K562 (cell line): ENCODE data around the gene CD46. TPM values are rescaled to one million over a fixed set of nuclear protein-coding genes. Genes with fewer than 3 reads are reported as not detected.

ENCODE experiments used
- ARID3B ChIP-seq: fragments of 250-450 bp; sonication (Bioruptor Pico); IDR thresholded peaks from 2 replicates; pipeline ENCODE4 v1.4.0; 2020; ENCODE audit warnings: borderline replicate concordance
- CGGBP1 ChIP-seq: fragments of 250-450 bp; sonication (Bioruptor Pico); IDR thresholded peaks from 2 replicates; pipeline ENCODE4 v1.9.0; 2021; ENCODE audit warnings: mild to moderate bottlenecking
- CREB5 ChIP-seq: fragments of 250-450 bp; sonication (Bioruptor Pico); IDR thresholded peaks from 2 replicates; pipeline ENCODE4 v1.5.0; 2020; ENCODE audit warnings: mild to moderate bottlenecking
- DACH1 ChIP-seq: fragments of 450-650 bp; IDR thresholded peaks from 2 replicates; pipeline ENCODE4 v1.6.1; 2018; ENCODE audit not compliant: partially characterized antibody
- E2F3 ChIP-seq: fragments of 250-450 bp; sonication (Bioruptor Pico); IDR thresholded peaks from 2 replicates; pipeline ENCODE4 v1.4.0; 2020; ENCODE audit warnings: mild to moderate bottlenecking
- ESRRA ChIP-seq: fragments of 450-650 bp; IDR thresholded peaks from 2 replicates; pipeline ENCODE4 v1.6.1; 2014; ENCODE audit warnings: low read depth, mild to moderate bottlenecking, moderate library complexity, borderline replicate concordance
- GATAD2B ChIP-seq: fragments of 450-650 bp; IDR thresholded peaks from 2 replicates; pipeline ENCODE4 v1.6.1; 2017; ENCODE audit warnings: mild to moderate bottlenecking, borderline replicate concordance
- IFI16 ChIP-seq: fragments of 250-450 bp; sonication (Bioruptor Pico); IDR thresholded peaks from 2 replicates; pipeline ENCODE4 v2.1.2; 2022; ENCODE audit warnings: mild to moderate bottlenecking, inconsistent platforms
- MECOM ChIP-seq: fragments of 250-450 bp; sonication (Bioruptor Pico); IDR thresholded peaks from 2 replicates; pipeline ENCODE4 v1.8.0; 2022; ENCODE audit warnings: inconsistent platforms
- MTA1 ChIP-seq: fragments of 450-650 bp; IDR thresholded peaks from 2 replicates; pipeline ENCODE4 v1.6.1; 2017; ENCODE audit warnings: borderline replicate concordance
- NBN ChIP-seq: fragments of 450-650 bp; IDR thresholded peaks from 2 replicates; pipeline ENCODE4 v1.6.1; 2016; ENCODE audit warnings: low read depth, mild to moderate bottlenecking
- OTX1 ChIP-seq: fragments of 450-650 bp; formaldehyde crosslinking; IDR thresholded peaks from 2 replicates; pipeline ENCODE4 v1.4.0; 2022; ENCODE audit warnings: mild to moderate bottlenecking
- PTBP1 ChIP-seq: fragments of 200-400 bp; formaldehyde crosslinking; IDR thresholded peaks from 2 replicates; pipeline ENCODE4 v1.6.1; 2017; ENCODE audit warnings: low read depth, low read length
- RBM17 ChIP-seq: fragments of 200-400 bp; formaldehyde crosslinking; IDR thresholded peaks from 2 replicates; pipeline ENCODE4 v1.6.1; 2017; ENCODE audit warnings: low read depth, mild to moderate bottlenecking, low read length, borderline replicate concordance
- RBM25 ChIP-seq: fragments of 200-400 bp; formaldehyde crosslinking; IDR thresholded peaks from 2 replicates; pipeline ENCODE4 v1.6.1; 2018; ENCODE audit warnings: low read length, low read depth, moderate library complexity; ENCODE audit not compliant: severe bottlenecking
- RHOXF2B ChIP-seq: fragments of 250-450 bp; sonication (Bioruptor Pico); conservative IDR thresholded peaks from 2 replicates; pipeline ENCODE4 v1.5.1; 2021
- SMAD1 ChIP-seq: fragments of 150-350 bp; IDR thresholded peaks from 2 replicates; pipeline ENCODE4 v1.6.1; 2014; ENCODE audit warnings: low read length, low read depth; ENCODE audit not compliant: partially characterized antibody
- SOX6 ChIP-seq: fragments of 450-650 bp; IDR thresholded peaks from 2 replicates; pipeline ENCODE4 v1.6.1; 2014; ENCODE audit warnings: mild to moderate bottlenecking
- TCFL5 ChIP-seq: fragments of 250-450 bp; sonication (Bioruptor Pico); conservative IDR thresholded peaks from 2 replicates; pipeline ENCODE4 v1.6.1; 2021; ENCODE audit warnings: mild to moderate bottlenecking, moderate library complexity, matching md5 sums
- ZNF431 ChIP-seq: sonication (generic); formaldehyde crosslinking; IDR thresholded peaks from 2 replicates; pipeline ENCODE4 v1.8.0; 2022; ENCODE audit warnings: mild to moderate bottlenecking, missing genetic modification reagents
- ZNF592 ChIP-seq: fragments of 450-650 bp; IDR thresholded peaks from 2 replicates; pipeline ENCODE4 v1.6.1; 2017; ENCODE audit warnings: antibody characterized with exemption, mild to moderate bottlenecking
- polyA plus RNA-seq, 8 experiments: library from polyadenylated mRNA; depleted of rRNA in 4 of 8; stranded (reverse) in 5 of 8; unstranded in 3 of 8; fragments of >200 nt; fragmentation: Nextera tagmentation in 2 of 8; fragmentation: Illumina TruSeq in 1 of 8; extraction: Ambion mirVana in 2 of 8; extraction: Trizol in 1 of 8; gene quantifications; 2 replicates each; pipeline versions ENCODE4 v1.2.1 to v1.2.3, GENCODE V29; 2011 to 2014; ENCODE audit warnings: inconsistent platforms in 1 of 8, missing spikeins in 1 of 8
- total RNA-seq, 7 experiments: library from RNA; depleted of rRNA in 6 of 7; stranded (reverse); fragments of >200 nt in 6 of 7; fragmentation: Illumina TruSeq in 2 of 7; extraction: Trizol in 2 of 7; gene quantifications; 2 replicates each; pipeline versions ENCODE4 v1.2.1 to v1.2.3, GENCODE V29; 2011 to 2021; ENCODE audit warnings: low replicate concordance in 1 of 7

Gene CD46
- total and polyA plus RNA-seq, 9 of the 15 experiments (the other 6 are each of a cell fraction or from before 2014, with no cell fraction given) = 87.9 to 374 (median 156) TPM

GRCh38 chr1:207828485-207829158 lies 76.8 kb downstream of the CD46 start (continued):
- TF ChIP-seq MTA1 (no peak; the same call in 1 of the 2 replicates), TCFL5 (CRISPR knock-in tag) (0 out of 2 replicates have a peak, but pooled peaks have one; percentile 11), ARID3B (CRISPR knock-in tag) (no peak), RBM17 (no peak), GATAD2B (no peak; the same call in 1 of the 2 replicates), RBM25 (no peak), SMAD1 (no peak), NBN (peak; percentile 81; the same call in 1 of the 2 replicates), ZNF592 (peak; percentile 90; the same call in 1 of the 2 replicates), PTBP1 (no peak), SOX6 (peak; percentile 61; the same call in 1 of the 2 replicates), E2F3 (CRISPR knock-in tag) (no peak), RHOXF2B (CRISPR knock-in tag) (no peak), MECOM (CRISPR knock-in tag) (no peak), CREB5 (CRISPR knock-in tag) (0 out of 2 replicates have a peak, but pooled peaks have one; percentile 33), DACH1 (no peak), IFI16 (no peak), ESRRA (0 out of 2 replicates have a peak, but pooled peaks have one; percentile 11), ZNF431 (peak; percentile 49; the same call in 1 of the 2 replicates), CGGBP1 (no peak), OTX1 (peak; percentile 73; the same call in 1 of the 2 replicates)
